ENCODE results near the gene PLAC1.
A peak's percentile ranks its signal among the peaks of the same experiment; 100 is the strongest.

PLAC1 gene

DNA sequence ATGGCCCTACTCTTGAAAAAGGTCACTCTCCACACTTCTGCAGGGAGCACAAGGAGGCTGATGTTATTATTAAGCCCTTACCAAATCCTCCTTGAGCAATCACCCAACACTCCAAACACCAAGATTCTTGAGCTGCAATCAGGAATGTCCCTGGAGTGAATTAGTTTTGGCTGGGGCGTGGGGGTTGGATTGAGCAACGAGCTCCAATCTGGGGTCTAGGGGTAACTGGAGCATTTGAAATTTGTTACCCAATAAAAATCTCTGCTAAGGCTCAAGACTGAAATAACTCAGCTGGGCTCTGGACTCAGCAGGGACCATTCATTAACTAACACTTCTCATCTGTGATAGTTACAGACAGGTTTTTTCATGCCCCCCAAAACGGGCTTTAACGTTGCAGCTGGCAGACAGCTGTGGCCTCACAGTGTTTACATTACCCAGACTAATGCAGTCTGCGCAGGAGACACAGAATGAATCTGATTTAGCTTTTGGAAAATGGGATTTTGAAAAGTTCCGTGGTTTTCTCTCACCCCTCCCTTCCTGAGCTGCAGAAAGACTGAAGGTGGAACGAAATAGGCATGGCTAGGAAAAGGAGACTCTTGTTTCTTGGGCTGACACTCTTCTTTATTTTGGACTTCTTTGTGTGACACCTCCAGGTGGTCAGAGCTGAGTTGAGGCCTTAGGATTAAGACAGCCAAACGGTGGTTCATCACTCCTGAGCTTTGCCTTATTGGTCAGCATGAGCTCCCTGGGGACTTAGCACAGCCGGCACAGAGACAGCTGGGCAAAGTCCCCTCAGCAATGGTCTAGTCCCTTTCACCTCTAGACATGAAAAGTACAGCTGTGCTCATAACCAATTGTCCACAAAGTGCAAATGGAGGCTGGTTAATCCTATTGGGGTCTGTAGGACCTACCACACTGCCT is 26.6 kb downstream of the PLAC1 start:
- peak; percentile 84 to 93 for DNase-seq

GRCh38 chrX:134628663-134629062 is 29.6 kb downstream of the PLAC1 start:
- DNase-seq: no peak

GRCh38 chrX:134626434-134626833 is 31.8 kb downstream of the PLAC1 start:
- DNase-seq: no peak

DNA sequence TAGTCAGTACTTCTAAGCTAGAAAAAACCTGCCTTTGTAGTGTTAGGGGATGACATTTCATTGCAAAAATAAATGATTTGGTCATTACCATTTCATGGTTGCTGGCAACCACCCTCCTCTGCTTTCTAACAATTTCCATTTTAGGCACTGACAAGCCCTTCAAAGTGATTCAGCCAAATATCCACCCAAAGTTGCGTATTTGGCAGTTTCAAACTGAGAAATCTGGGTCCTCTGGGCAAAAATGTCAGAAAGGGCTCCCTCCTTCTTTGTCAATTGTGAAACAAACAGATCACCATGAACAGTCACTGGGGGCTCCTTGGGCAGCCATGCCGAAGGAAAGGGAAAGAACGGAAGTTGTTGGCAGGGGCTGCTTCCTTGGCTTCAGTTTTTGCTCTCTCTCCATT is 33.0 kb downstream of the PLAC1 start:
- no peak for DNase-seq

- DNase-seq: no peak
These were observed 34.2 kb downstream of the PLAC1 start for GRCh38 chrX:134624046-134624430.

DNA sequence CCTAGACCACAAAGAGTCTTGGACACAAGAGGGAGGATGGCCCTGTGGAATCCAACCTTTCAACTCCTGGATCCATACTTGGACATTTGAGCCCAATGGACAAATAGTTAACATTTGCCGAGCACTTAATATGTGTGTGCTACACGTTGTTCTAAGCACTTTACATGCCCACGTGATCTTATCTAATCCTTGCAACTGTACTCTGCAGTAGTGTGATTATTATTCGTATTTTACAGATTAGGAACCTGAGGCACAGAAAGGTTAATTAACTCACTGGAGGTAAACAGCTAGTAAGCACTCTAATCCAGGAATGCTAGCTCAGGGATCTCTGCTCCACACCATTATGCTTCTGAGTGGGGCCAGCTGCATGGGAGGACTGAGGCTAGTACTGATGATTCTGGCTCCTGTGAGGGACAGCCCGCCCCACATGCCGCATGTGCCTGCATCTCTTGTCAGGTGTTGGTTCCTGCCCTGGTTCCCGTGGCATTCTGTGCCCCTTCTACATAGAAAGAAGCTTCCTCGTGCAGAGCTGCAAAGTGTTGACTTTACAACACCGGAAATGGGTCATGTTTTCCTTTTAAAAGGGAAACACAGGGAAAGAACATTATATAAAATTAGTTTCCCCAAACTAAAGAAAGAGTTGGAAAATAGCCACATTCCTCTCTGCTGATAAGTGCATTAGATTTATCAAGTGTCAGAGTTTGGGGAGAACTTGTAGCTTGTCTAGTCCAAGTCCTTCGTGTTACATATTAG is 34.8 kb downstream of the PLAC1 start:
- no peak for DNase-seq

DNA sequence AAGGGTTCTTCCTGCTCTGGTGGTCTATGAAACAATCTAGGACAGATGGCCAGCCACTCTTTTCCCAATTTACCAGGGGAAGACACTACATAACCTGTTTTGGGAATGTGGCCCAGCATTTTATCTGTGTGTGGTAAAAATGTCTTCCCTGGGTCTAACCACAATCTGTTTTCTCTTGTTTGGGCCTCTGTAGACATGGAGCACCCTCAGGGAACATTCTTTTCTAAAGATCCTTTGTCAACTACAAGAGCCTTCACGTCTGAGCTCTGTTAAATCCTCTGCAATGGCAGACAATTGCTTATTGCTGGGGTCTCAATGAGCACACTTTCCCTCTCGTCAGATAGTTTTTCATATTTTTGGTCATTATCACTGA is 35.5 kb downstream of the PLAC1 start:
- DNase-seq: no peak

GRCh38 chrX:134622056-134622812 is 36.0 kb downstream of the PLAC1 start:
- no peak for DNase-seq

GRCh38 chrX:134619838-134620237 is 38.4 kb downstream of the PLAC1 start:
- no peak for DNase-seq

GRCh38 chrX:134613396-134613795 is 44.9 kb downstream of the PLAC1 start:
- no peak for DNase-seq

DNA sequence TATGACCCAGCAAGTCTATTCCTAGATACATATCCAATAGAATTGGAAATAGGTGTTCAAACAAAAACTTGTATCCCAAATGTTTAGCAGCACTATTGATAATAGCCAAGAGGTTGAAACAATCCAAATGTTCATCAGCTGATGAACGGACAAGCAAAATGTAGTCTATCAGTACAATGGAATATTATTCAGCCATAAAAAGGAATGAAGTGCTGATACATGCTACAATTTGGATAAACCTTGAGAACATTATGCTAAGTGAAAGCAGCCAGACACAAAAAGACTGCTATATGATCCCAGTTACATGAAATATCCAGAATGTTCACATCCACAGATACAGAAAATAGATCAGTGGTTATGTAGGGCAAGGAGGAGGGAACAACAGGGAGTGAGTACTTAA is 50.1 kb downstream of the PLAC1 start:
- DNase-seq: no peak

GRCh38 chrX:134607523-134607922 is 50.7 kb downstream of the PLAC1 start:
- no peak for DNase-seq

GRCh38 chrX:134604701-134605311 is 53.5 kb downstream of the PLAC1 start:
- peak; percentile 98 to 99 for DNase-seq

- peak in 1 of 2 experiments; percentile 14 for DNase-seq
These were observed 54.2 kb downstream of the PLAC1 start for GRCh38 chrX:134603806-134604700.

DNA sequence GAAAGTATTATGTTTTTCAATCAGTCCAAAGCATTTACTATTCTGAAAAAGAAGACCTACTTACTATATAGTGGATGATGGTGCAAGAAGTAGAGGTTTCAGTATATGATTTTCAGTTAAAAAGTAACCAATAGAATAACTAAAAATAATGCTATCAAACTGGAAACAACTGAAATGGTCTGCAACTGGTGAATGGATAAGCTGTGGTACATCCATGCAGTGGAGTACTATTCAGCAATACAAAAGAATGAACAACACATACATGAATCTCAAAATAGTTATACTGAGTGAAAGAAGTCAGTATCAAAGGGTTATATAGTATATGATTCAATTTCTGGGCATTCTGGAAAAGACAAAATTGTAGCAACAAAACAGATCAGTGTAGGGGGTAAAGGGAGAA is 55.9 kb downstream of the PLAC1 start:
- DNase-seq: no peak

DNA sequence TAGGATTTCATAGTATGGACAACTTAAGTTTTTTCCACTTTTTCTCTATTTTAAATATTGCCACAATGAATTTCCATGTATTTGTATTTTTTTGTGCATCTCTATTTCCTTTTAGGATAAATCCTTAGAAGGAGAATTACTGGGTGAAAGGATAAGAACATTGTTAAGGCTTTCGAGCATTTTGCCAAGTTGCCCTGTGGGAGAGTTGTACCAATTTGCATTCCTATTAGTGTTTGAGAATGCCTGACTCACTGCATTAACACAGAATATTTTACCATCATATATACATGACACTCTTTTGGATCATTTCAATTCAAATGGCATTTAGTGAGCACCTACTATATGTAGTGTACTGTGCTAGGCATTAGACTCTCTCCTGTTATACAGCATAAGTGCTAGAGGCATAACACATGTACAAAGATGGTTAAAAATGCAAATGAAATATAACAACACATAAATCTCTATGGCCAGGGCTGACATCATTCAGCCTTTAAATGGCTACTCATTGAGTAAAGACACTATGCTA is 57.0 kb downstream of the PLAC1 start:
- no peak for DNase-seq

DNA sequence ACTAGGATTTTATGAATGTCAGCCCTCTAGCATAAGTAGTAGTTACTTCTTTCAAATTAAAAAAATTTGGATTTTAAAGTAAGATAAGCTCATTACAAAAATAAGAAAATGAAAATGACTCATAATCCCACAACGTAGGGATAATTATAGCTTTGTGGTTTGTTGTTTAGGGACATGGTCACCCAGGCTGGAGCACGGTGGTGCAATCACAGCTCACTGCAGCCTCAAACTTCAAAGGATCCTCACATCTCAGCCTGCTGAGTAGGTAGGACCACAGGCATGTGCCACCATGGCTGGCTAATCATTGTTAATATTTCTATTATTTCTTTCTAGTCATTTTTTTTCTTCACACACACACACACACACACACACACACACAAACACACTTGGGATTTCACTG is 57.6 kb downstream of the PLAC1 start:
- no peak for DNase-seq

- no peak for DNase-seq
These were observed 58.9 kb downstream of the PLAC1 start for GRCh38 chrX:134599184-134599914.

GRCh38 chrX:134592303-134592702 is 66.0 kb downstream of the PLAC1 start:
- no peak for DNase-seq

- DNase-seq: no peak
These were observed 66.8 kb downstream of the PLAC1 start for GRCh38 chrX:134591502-134591901.

DNA sequence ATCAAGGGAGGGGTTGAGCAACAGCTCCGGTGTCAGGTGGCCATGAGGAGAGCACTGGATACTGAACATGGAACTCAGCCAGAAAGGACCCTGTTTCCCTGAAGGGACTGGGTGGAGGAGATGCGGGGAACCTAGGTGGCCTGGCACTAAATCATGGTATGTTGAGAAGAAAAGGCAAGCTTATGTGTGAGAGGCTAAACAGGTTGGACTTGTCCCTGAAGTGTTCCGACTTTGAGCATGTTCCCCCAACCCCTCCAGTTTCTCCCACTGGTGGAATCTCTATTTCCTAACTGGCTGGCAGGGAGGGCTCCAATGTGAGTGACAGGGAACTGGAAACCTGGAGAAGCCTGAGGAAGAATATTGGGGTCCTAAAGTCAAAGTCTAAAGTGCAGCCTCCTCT is 69.5 kb downstream of the PLAC1 start:
- no peak for DNase-seq
